ENCODE measurements around the gene ADCK2. TPM values are rescaled to one million over a fixed set of nuclear protein-coding genes. Genes with fewer than 3 reads are reported as not detected.
"Not testable (repeated sequence)": the region's sequence is repeated elsewhere in the genome, so short reads cannot be mapped to it uniquely, and the experiment has no call there.

The ADCK2 gene
- total RNA-seq: 10 to 100 TPM; 31.9 to 32.2 TPM

GRCh38 chr7:140672382-140673062 lies at the start of gene ADCK2:
Gene ADCK2 (plus strand): TSS chr7:140672945. CDS start chr7:140673331, 386 bp downstream.
- CTCF ChIA-PET: interaction anchor here (0.6 to 3.0 kb wide), 2 partner anchors 19 to 227 kb away, joined by 3 to 10 read pairs; no protein-coding TSS in a partner anchor
- POLR2A ChIA-PET: no interaction called here

GRCh38 chr7:140623980-140624379 lies 48.8 kb upstream of the ADCK2 start:
- CTCF ChIA-PET: no interaction called here
- POLR2A ChIA-PET: no interaction called here

- CTCF ChIA-PET: interaction anchor here (0.6 kb wide), 1 partner anchor 20 kb away, joined by 3 read pairs; no protein-coding TSS in a partner anchor
- POLR2A ChIA-PET: no interaction called here
These were observed 48.2 kb upstream of the ADCK2 start for GRCh38 chr7:140624392-140625191.

GRCh38 chr7:140625192-140625558 lies 47.6 kb upstream of the ADCK2 start:
- CTCF ChIA-PET: interaction anchor here (0.6 kb wide), 1 partner anchor 20 kb away, joined by 3 read pairs; no protein-coding TSS in a partner anchor

GRCh38 chr7:140625908-140626868 lies 46.6 kb upstream of the ADCK2 start:
- POLR2A ChIA-PET: no interaction called here

More at GRCh38 chr7:140625192-140625558, 47.6 kb upstream of the ADCK2 start:
- POLR2A ChIA-PET: not testable (repeated sequence)

GRCh38 chr7:140631021-140631420 lies 41.7 kb upstream of the ADCK2 start:
- ChIA-PET CTCF (interaction anchor here (1.0 kb wide), 1 partner anchor 12 kb away, joined by 5 read pairs; no protein-coding TSS in a partner anchor), POLR2A (no interaction called here)

More at GRCh38 chr7:140625908-140626868, 46.6 kb upstream of the ADCK2 start:
- CTCF ChIA-PET: no interaction called here

- ChIA-PET CTCF (interaction anchor here (1.0 kb wide), 1 partner anchor 13 kb away, joined by 5 read pairs; no protein-coding TSS in a partner anchor), POLR2A (no interaction called here)
These were observed 41.1 kb upstream of the ADCK2 start for GRCh38 chr7:140631602-140632001.

- ChIA-PET POLR2A (no interaction called here), CTCF (no interaction called here)
These were observed 37.4 kb upstream of the ADCK2 start for GRCh38 chr7:140635345-140635744.

- CTCF ChIA-PET: interaction anchor here (0.5 kb wide), 1 partner anchor 13 kb away, joined by 5 read pairs; no protein-coding TSS in a partner anchor
- POLR2A ChIA-PET: no interaction called here
These were observed 36.9 kb upstream of the ADCK2 start for GRCh38 chr7:140635816-140636215.

GRCh38 chr7:140637400-140637799 lies 35.3 kb upstream of the ADCK2 start:
- ChIA-PET CTCF (no interaction called here), POLR2A (no interaction called here)

GRCh38 chr7:140638173-140638791 lies 34.5 kb upstream of the ADCK2 start:
- CTCF ChIA-PET: no interaction called here
- POLR2A ChIA-PET: no interaction called here

- POLR2A ChIA-PET: no interaction called here
- CTCF ChIA-PET: no interaction called here
These were observed 33.2 kb upstream of the ADCK2 start for GRCh38 chr7:140639366-140640053.

GRCh38 chr7:140640060-140640637 lies 32.6 kb upstream of the ADCK2 start:
- CTCF ChIA-PET: no interaction called here
- POLR2A ChIA-PET: no interaction called here

- POLR2A ChIA-PET: interaction anchor here (0.6 kb wide), 1 partner anchor 189 kb away, joined by 3 read pairs; no protein-coding TSS in a partner anchor
- CTCF ChIA-PET: interaction anchor here (2.9 kb wide), 1 partner anchor 12 kb away, joined by 14 read pairs; no protein-coding TSS in a partner anchor
These were observed 31.8 kb upstream of the ADCK2 start, which contains the start of gene DENND2A for GRCh38 chr7:140640727-140641523. Gene DENND2A (minus strand): TSS chr7:140640813. CDS start chr7:140602397, 38,416 bp downstream.

GRCh38 chr7:140641524-140642195 lies 31.1 kb upstream of the ADCK2 start:
- POLR2A ChIA-PET: no interaction called here
- CTCF ChIA-PET: interaction anchor here (0.7 to 2.9 kb wide), 3 partner anchors 11 to 1184 kb away, joined by 3 to 14 read pairs (median 5); no protein-coding TSS in a partner anchor

- POLR2A ChIA-PET: no interaction called here
- CTCF ChIA-PET: interaction anchor here (2.9 kb wide), 1 partner anchor 10 kb away, joined by 14 read pairs; no protein-coding TSS in a partner anchor
These were observed 29.3 kb upstream of the ADCK2 start for GRCh38 chr7:140643416-140643815.

- POLR2A ChIA-PET: not testable (repeated sequence)
- CTCF ChIA-PET: interaction anchor here (0.6 kb wide), 1 partner anchor 20 kb away, joined by 3 read pairs; no protein-coding TSS in a partner anchor
These were observed 28.0 kb upstream of the ADCK2 start for GRCh38 chr7:140644761-140645160.

Data from activated CD8-positive, alpha-beta memory T cell treated with anti-CD3 and anti-CD28 coated beads for 36 hours (primary cell).